ES-I3 (cell line): ENCODE results near the gene PPL.
"Not testable (repeated sequence)": the region's sequence is repeated elsewhere in the genome, so short reads cannot be mapped to it uniquely, and the experiment has no call there.

Experiments
- H3K36me3 ChIP-seq: 2 replicates; pipeline ENCODE4 v1.6.1; 2013; ENCODE audit warnings: mild to moderate bottlenecking, low read length, control low read depth, moderate library complexity; ENCODE audit not compliant: insufficient read depth
- H3K4me1 ChIP-seq: 2 replicates; pipeline ENCODE4 v1.6.1; 2013; ENCODE audit warnings: mild to moderate bottlenecking, control low read depth, low read length; ENCODE audit not compliant: insufficient read depth
- H3K9ac ChIP-seq: 2 replicates; pipeline ENCODE4 v1.6.1; 2013; ENCODE audit warnings: low read depth, mild to moderate bottlenecking, low read length, moderate library complexity
- H3K9me3 ChIP-seq: 2 replicates; pipeline ENCODE4 v1.6.1; 2013; ENCODE audit warnings: mild to moderate bottlenecking, low read length, moderate library complexity; ENCODE audit not compliant: control insufficient read depth, insufficient read depth

Gene PPL

GRCh38 chr16:4931381-4931780 is 5.6 kb downstream of the PPL start:
- Histone ChIP-seq H3K4me1 (no peaks in the 10 kb centered on the region; the same call in 1 of the 2 replicates), H3K36me3 (peaks cover 7% of the 10 kb centered on the region), H3K9me3 (0 out of 2 replicates have a peak, but pooled peaks cover 5% of the 10 kb centered on the region), H3K9ac (no peak overlapping the region)

GRCh38 chr16:4929619-4930018 is 7.3 kb downstream of the PPL start:
- H3K36me3 ChIP-seq, H3K9me3 ChIP-seq, H3K9ac ChIP-seq: not testable (repeated sequence)

GRCh38 chr16:4928227-4928626 is 8.7 kb downstream of the PPL start:
- Histone ChIP-seq H3K9me3 (0 out of 2 replicates have a peak, but pooled peaks cover 5% of the 10 kb centered on the region), H3K36me3 (peaks cover 7% of the 10 kb centered on the region; the same call in 1 of the 2 replicates), H3K4me1 (peaks cover 15% of the 10 kb centered on the region), H3K9ac (no peak overlapping the region)

More at GRCh38 chr16:4929619-4930018, 7.3 kb downstream of the PPL start:
- H3K4me1 ChIP-seq: peaks cover 13% of the 10 kb centered on the region

DNA sequence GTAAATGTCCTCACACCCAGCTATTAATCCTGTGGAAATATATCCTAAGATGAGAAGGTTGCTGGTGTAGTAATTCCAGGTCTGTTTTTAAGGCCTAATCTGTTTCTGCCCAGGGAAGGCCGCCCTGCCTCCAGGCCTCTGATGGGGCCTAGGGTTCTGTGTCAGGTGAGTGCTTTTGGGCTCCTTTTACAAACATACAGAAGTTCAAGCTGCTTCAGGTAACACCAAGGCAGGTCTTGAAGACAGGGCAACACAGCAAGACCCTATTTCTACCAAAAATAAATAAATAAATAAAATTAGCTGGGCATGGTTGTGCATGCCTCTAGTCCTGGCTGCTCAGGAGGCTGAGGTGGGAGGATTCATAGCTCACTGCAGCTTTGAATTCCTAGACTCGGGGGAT is 9.3 kb downstream of the PPL start:
- H3K4me1 ChIP-seq: peaks cover 15% of the 10 kb centered on the region
- H3K36me3 ChIP-seq: peaks cover 7% of the 10 kb centered on the region; the same call in 1 of the 2 replicates
- H3K9me3 ChIP-seq: 0 out of 2 replicates have a peak, but pooled peaks cover 5% of the 10 kb centered on the region
- no peak overlapping the region for H3K9ac ChIP-seq

- Histone ChIP-seq H3K36me3 (peaks cover 7% of the 10 kb centered on the region; the same call in 1 of the 2 replicates), H3K9me3 (0 out of 2 replicates have a peak, but pooled peaks cover 5% of the 10 kb centered on the region)
These were observed 10.0 kb downstream of the PPL start for GRCh38 chr16:4926928-4927327.

DNA sequence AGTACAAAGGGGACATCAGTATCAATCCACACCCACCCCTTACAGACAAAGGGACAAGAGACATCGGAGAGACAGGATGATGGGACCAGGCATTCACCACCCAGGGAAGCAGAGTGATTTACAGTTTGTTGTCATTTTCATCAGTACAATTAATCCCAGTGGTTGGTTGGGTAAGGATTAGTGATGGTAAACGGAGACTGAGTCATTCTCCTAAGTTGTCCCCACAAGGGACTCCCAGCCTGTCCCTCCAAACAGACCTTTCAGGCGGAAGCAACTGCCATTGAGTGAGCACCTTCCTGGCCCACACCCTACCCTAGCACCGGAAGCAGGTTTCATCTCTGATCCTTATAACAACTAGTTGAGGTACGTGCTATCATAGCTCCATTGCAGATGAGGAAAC is 11.2 kb downstream of the PPL start:
- peaks cover 15% of the 10 kb centered on the region for H3K4me1 ChIP-seq
- H3K9ac ChIP-seq: no peak overlapping the region
- peaks cover 7% of the 10 kb centered on the region; the same call in 1 of the 2 replicates for H3K36me3 ChIP-seq
- H3K9me3 ChIP-seq: 0 out of 2 replicates have a peak, but pooled peaks cover 5% of the 10 kb centered on the region

More at GRCh38 chr16:4926928-4927327, 10.0 kb downstream of the PPL start:
- Histone ChIP-seq H3K4me1 (peaks cover 15% of the 10 kb centered on the region), H3K9ac (no peak overlapping the region)

GRCh38 chr16:4925293-4925607 is 11.7 kb downstream of the PPL start:
- Histone ChIP-seq H3K36me3 (peaks cover 7% of the 10 kb centered on the region; the same call in 1 of the 2 replicates), H3K4me1 (peaks cover 15% of the 10 kb centered on the region), H3K9ac (no peak overlapping the region), H3K9me3 (0 out of 2 replicates have a peak, but pooled peaks cover 5% of the 10 kb centered on the region)

DNA sequence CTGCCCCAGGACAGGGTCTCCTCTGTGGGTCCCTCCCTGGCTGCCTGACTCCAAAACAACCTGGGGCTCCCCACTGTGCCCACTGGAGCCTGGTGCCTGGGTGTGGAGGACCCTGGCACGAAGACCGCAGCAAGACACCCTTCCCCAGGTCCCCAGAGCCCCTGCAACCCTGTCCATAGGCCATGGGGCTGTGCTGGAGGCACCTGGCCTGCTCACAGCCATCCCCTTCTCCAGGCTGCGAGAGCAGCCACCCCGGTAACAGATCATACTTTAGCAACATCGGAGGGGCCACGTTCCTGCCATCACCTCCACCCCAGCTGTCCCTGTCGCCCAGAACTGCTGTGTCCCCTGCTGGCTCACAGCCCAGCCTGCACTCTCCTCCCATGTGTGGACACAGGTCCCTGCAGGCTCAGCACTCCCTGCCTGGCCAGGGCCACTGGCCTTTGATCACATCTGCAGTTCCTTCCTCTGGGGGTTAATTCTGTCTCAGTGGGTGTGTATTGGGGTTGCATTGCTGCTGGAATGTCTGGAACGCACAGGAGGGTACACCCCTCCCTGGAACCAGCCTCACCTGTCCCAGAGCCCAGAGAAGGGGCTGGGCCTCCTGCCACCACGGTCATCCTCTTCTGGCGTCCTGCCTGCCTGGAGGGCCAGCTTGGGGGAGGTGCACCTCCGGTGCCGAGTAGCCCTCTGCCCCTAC is 12.2 kb downstream of the PPL start:
- Histone ChIP-seq H3K4me1 (peaks cover 15% of the 10 kb centered on the region), H3K9ac (no peak overlapping the region), H3K9me3 (0 out of 2 replicates have a peak, but pooled peaks cover 5% of the 10 kb centered on the region), H3K36me3 (peaks cover 7% of the 10 kb centered on the region; the same call in 1 of the 2 replicates)

- Histone ChIP-seq H3K36me3 (peaks cover 7% of the 10 kb centered on the region; the same call in 1 of the 2 replicates), H3K9me3 (0 out of 2 replicates have a peak, but pooled peaks cover 5% of the 10 kb centered on the region), H3K4me1 (peaks cover 15% of the 10 kb centered on the region), H3K9ac (no peak overlapping the region)
These were observed 13.1 kb downstream of the PPL start for GRCh38 chr16:4923853-4924252.

GRCh38 chr16:4922721-4923342 is 14.1 kb downstream of the PPL start:
- H3K9me3 ChIP-seq: 0 out of 2 replicates have a peak, but pooled peaks cover 5% of the 10 kb centered on the region
- peaks cover 21% of the 10 kb centered on the region for H3K4me1 ChIP-seq
- peaks cover 7% of the 10 kb centered on the region; the same call in 1 of the 2 replicates for H3K36me3 ChIP-seq
- H3K9ac ChIP-seq: no peak overlapping the region

DNA sequence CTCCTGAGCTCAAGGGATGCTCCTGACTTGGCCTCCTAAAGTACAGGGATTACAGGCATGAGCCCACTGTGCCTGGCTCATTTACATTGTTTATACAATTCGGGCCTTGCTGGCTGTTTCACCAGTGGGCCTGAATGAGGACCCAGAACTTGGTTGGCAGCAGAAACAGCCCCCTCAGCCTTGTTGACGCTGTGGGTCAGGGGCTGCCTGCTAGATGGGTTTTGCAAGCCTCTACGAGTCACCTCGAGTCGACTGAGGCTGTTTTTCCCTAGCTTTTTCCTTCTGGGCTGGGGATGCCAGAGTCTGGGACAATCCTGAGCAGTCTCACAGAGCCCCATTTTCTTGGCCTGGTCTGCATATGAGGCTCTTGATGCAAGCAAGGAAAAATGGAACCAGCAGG is 16.1 kb downstream of the PPL start:
- no peaks in the 10 kb centered on the region for H3K9me3 ChIP-seq
- H3K4me1 ChIP-seq: peaks cover 17% of the 10 kb centered on the region
- no peaks in the 10 kb centered on the region for H3K36me3 ChIP-seq
- H3K9ac ChIP-seq: no peak overlapping the region

- Histone ChIP-seq H3K36me3 (no peaks in the 10 kb centered on the region), H3K9me3 (no peaks in the 10 kb centered on the region), H3K9ac (no peak overlapping the region), H3K4me1 (peaks cover 6% of the 10 kb centered on the region; the same call in 1 of the 2 replicates)
These were observed 18.1 kb downstream of the PPL start for GRCh38 chr16:4918781-4919251.

DNA sequence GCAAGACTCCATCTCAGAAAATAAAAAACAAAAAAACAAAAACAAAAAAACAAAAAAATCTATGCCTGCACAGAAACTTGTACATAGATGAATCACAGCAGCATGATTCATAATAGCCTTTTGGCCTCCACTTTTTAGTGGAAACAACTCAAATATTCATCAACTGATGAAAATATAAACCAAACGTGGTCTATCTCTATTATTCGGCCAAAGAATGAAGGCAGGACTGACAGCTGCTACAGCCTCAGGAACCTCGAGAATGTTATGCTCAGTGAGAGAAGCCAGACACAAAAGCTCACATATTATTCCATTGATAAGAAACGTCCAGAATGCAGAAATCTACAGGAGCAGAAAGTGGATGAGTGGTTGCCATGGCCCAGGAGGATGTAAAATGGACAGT is 19.8 kb downstream of the PPL start:
- H3K9ac ChIP-seq: no peak overlapping the region
- peaks cover 11% of the 10 kb centered on the region; the same call in 1 of the 2 replicates for H3K4me1 ChIP-seq

GRCh38 chr16:4915226-4915761 is 21.7 kb downstream of the PPL start:
- Histone ChIP-seq H3K9me3 (no peaks in the 10 kb centered on the region), H3K9ac (no peak overlapping the region), H3K36me3 (no peaks in the 10 kb centered on the region), H3K4me1 (peaks cover 11% of the 10 kb centered on the region; the same call in 1 of the 2 replicates)

More for the DNA sequence above, 19.8 kb downstream of the PPL start:
- Histone ChIP-seq H3K9me3 (no peaks in the 10 kb centered on the region), H3K36me3 (no peaks in the 10 kb centered on the region)
